HUES64 (cell line): ENCODE measurements around the gene PPFIBP2.

ENCODE experiments used
- H3K27ac ChIP-seq: 2 replicates; pipeline ENCODE4 v1.7.0; 2013; ENCODE audit warnings: low read depth, low read length, inconsistent platforms
- H3K27me3 ChIP-seq: 2 replicates; pipeline ENCODE4 v1.6.1; 2013; ENCODE audit warnings: mild to moderate bottlenecking, low read length; ENCODE audit not compliant: insufficient read depth
- H3K36me3 ChIP-seq: 2 replicates; pipeline ENCODE4 v1.6.1; 2013; ENCODE audit warnings: mild to moderate bottlenecking, low read length; ENCODE audit not compliant: insufficient read depth
- H3K4me1 ChIP-seq: 2 replicates; pipeline ENCODE4 v1.6.1; 2013; ENCODE audit warnings: mild to moderate bottlenecking, low read length, moderate library complexity; ENCODE audit not compliant: insufficient read depth
- H3K4me3 ChIP-seq: 2 replicates; pipeline ENCODE4 v1.5.1; 2013; ENCODE audit warnings: mild to moderate bottlenecking, low read length, moderate library complexity
- H3K9ac ChIP-seq: 2 replicates; pipeline ENCODE4 v1.6.1; 2013; ENCODE audit warnings: mild to moderate bottlenecking, low read depth, low read length
- H3K9me3 ChIP-seq: 2 replicates; pipeline ENCODE4 v1.6.1; 2013; ENCODE audit warnings: low read depth, low read length; ENCODE audit not compliant: insufficient read depth
- WGBS: fragments of 150-250, 120-280 bp; methylation state at CpG from one replicate; pipeline ENCODE4 v1.1.7; 2013; ENCODE audit warnings: missing lambda C conversion rate; 5-methylcytosine and 5-hydroxymethylcytosine counted together

PPFIBP2 gene

GRCh38 chr11:7687386-7687785 is 173.6 kb downstream of the PPFIBP2 start:
- no peaks in the 10 kb centered on the region for H3K27me3 ChIP-seq
- H3K9me3 ChIP-seq = no peaks in the 10 kb centered on the region
- H3K4me3 ChIP-seq = no peak overlapping the region
- H3K36me3 ChIP-seq = no peaks in the 10 kb centered on the region
- H3K9ac ChIP-seq = no peak overlapping the region
- 97% methylated on average over 1 of the region's 1 CpG for WGBS
- peaks cover 14% of the 10 kb centered on the region for H3K4me1 ChIP-seq
- no peak overlapping the region for H3K27ac ChIP-seq

GRCh38 chr11:7688238-7688826 is 174.5 kb downstream of the PPFIBP2 start:
- 34% methylated on average over 2 of the region's 4 CpGs for WGBS
- Histone ChIP-seq H3K9ac (no peak overlapping the region), H3K9me3 (no peaks in the 10 kb centered on the region), H3K4me3 (no peak overlapping the region), H3K36me3 (no peaks in the 10 kb centered on the region), H3K4me1 (peaks cover 14% of the 10 kb centered on the region), H3K27me3 (no peaks in the 10 kb centered on the region), H3K27ac (no peak overlapping the region)

DNA sequence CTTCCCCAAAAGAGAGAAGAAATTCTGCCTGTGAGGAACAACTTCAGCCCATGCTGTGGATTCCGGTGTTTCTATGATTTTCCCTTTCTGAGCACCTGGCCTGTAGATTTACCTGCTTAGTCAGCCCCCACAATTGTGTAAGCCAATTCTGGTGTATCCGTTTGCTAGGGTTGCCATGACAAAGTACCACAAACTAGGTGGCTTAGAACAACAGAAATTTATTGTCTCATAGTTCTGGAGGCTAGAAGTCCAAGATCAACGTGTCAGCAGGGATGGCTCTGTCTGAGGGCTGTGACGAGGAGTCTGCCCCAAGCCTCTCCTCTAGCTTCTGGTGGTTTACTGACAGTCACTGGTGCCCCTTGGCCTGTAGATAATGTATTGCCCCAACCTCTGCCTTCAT is 175.4 kb downstream of the PPFIBP2 start:
- no peaks in the 10 kb centered on the region for H3K36me3 ChIP-seq
- H3K9me3 ChIP-seq = no peaks in the 10 kb centered on the region
- no peak overlapping the region for H3K27ac ChIP-seq
- 0 out of 2 replicates have a peak, but pooled peaks cover 2% of the 10 kb centered on the region for H3K27me3 ChIP-seq
- H3K4me3 ChIP-seq = no peak overlapping the region
- H3K9ac ChIP-seq = no peak overlapping the region
- peaks cover 14% of the 10 kb centered on the region for H3K4me1 ChIP-seq
- WGBS = 89% methylated on average over 4 of the region's 4 CpGs

DNA sequence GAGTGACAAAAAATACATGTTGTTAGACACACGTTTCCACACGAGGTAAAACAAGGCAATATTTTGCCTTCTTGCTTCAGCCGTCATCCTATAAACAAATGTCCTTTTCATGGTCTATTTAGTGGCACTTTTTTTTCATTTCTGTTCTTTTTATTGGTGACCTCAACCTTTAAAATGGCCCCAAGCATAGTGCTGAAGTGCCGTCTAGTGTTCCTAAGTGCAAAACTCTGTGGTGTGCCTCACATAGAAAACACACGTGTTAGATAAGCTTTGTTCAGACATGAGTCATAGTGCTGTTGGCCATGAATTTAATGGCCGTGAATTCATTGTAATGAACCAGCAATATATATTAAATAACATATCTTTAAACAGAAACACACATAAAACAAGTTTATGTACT is 176.8 kb downstream of the PPFIBP2 start:
- Histone ChIP-seq H3K4me1 (peaks cover 14% of the 10 kb centered on the region), H3K9me3 (no peaks in the 10 kb centered on the region), H3K27me3 (0 out of 2 replicates have a peak, but pooled peaks cover 3% of the 10 kb centered on the region), H3K4me3 (no peak overlapping the region), H3K27ac (no peak overlapping the region), H3K36me3 (no peaks in the 10 kb centered on the region), H3K9ac (no peak overlapping the region)
- WGBS = 93% methylated on average over 6 of the region's 6 CpGs

- no peak overlapping the region for H3K27ac ChIP-seq
- H3K4me3 ChIP-seq = no peak overlapping the region
- no peaks in the 10 kb centered on the region for H3K9me3 ChIP-seq
- H3K4me1 ChIP-seq = peaks cover 11% of the 10 kb centered on the region
- no peak overlapping the region for H3K9ac ChIP-seq
- H3K27me3 ChIP-seq = 0 out of 2 replicates have a peak, but pooled peaks cover 3% of the 10 kb centered on the region
- H3K36me3 ChIP-seq = no peaks in the 10 kb centered on the region
- 94% methylated on average over 6 of the region's 6 CpGs for WGBS
Observed at GRCh38 chr11:7691759-7692350, 178.1 kb downstream of the PPFIBP2 start.

DNA sequence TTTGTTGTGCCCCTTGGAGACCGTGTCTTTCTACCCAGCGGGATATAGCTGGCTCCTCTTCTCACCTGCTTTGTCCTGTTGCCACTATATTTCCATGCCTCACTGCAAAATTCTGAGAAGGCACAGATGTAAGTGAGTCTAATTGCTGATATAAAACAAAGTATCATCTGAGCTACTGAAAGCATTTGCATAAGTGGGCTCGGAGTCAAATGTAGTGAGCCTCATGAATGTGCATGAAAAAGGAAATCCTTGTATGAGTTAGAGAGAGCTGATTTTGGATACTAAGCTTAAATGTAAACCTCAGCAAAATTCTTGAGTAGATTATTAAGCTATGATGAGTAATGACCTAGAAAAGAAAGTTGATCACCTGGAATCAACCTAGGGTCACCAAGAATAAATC is 178.6 kb downstream of the PPFIBP2 start:
- 85% methylated on average over 3 of the region's 3 CpGs for WGBS
- no peak overlapping the region for H3K27ac ChIP-seq
- peaks cover 8% of the 10 kb centered on the region for H3K4me1 ChIP-seq
- no peaks in the 10 kb centered on the region for H3K9me3 ChIP-seq
- no peak overlapping the region for H3K4me3 ChIP-seq
- no peak overlapping the region for H3K9ac ChIP-seq
- no peaks in the 10 kb centered on the region for H3K36me3 ChIP-seq
- H3K27me3 ChIP-seq = 0 out of 2 replicates have a peak, but pooled peaks cover 3% of the 10 kb centered on the region

DNA sequence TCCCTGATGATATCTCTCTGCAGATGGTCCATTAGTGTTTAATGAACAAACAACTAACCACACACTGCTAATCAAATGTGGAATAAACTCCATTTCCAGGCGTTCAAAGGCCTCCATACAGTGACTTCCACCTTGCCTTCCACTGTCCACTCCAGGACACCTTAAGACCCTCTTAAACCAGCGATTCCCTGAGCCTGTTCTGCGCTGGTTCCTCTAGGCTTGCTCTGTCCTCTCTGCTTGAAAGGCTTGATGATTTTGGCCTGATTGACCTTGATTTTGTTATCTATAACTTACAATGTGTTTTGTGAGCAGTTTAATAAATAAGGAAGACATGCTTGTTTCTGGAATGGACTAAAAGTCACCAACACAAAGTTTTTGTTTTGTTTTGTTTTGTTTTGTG is 180.4 kb downstream of the PPFIBP2 start:
- no peak overlapping the region for H3K27ac ChIP-seq
- 93% methylated on average over 3 of the region's 3 CpGs for WGBS
- no peak overlapping the region for H3K9ac ChIP-seq
- no peak overlapping the region for H3K4me3 ChIP-seq
- 0 out of 2 replicates have a peak, but pooled peaks cover 3% of the 10 kb centered on the region for H3K27me3 ChIP-seq
- H3K36me3 ChIP-seq = no peaks in the 10 kb centered on the region
- H3K9me3 ChIP-seq = no peaks in the 10 kb centered on the region
- H3K4me1 ChIP-seq = no peaks in the 10 kb centered on the region

GRCh38 chr11:7696424-7696823 is 182.6 kb downstream of the PPFIBP2 start:
- H3K9me3 ChIP-seq = no peaks in the 10 kb centered on the region
- no peak overlapping the region for H3K4me3 ChIP-seq
- no peaks in the 10 kb centered on the region for H3K4me1 ChIP-seq
- H3K36me3 ChIP-seq = no peaks in the 10 kb centered on the region
- WGBS = 92% methylated on average over 5 of the region's 5 CpGs
- no peak overlapping the region for H3K9ac ChIP-seq
- no peak overlapping the region for H3K27ac ChIP-seq
- 0 out of 2 replicates have a peak, but pooled peaks cover 3% of the 10 kb centered on the region for H3K27me3 ChIP-seq
